ENCODE measurements around the gene INAFM1. TPM values are rescaled to one million over a fixed set of nuclear protein-coding genes. Genes with fewer than 3 reads are reported as not detected.
"Not testable (repeated sequence)": the region's sequence is repeated elsewhere in the genome, so short reads cannot be mapped to it uniquely, and the experiment has no call there.

INAFM1 gene
- polyA plus RNA-seq, 1 experiment = 2.4 TPM

DNA sequence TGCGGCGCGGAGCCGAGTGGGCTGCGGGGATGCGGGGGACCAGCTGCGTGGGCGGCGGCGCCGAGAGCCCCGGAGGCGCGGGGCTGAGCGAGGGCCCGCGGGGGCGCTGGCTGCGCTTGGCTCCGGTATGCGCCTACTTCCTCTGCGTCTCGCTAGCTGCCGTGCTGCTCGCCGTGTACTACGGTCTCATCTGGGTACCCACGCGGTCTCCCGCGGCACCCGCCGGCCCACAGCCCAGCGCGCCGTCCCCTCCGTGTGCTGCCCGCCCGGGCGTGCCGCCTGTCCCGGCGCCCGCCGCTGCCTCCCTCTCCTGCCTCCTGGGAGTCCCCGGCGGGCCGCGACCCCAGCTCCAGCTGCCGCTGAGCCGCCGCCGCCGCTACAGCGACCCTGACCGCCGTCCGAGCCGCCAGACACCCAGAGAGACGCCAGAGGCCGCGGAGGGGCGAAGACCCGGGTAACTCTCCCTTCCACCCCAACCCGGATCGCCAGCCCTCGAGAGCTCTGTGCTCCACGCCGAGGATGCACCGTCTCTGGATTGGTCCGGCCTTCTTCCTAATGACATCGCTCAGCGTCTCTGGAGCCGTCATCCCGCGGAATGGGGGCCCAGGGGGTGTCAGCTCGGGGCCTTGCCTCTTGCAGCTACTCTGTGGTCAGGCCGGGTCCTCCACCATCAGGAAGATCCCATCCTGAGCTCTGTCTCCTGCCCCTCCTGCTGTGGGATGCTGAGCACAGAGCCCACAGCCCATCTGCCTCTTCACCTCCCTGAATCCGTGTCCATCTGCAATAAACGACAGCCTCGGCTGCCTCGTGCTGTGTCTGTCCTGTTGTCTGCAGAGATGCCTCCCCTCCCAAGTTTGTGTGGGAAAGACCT is 441 bp downstream of the INAFM1 start:
- H3K27me3 ChIP-seq (ENCODE audit: control insufficient read depth, insufficient read depth, low read length) = no peaks in the 10 kb centered on the region
- no peaks in the 10 kb centered on the region; the same call in 1 of the 2 replicates for H3K9me3 ChIP-seq (ENCODE audit: control insufficient read depth, insufficient read depth, low read length)
- no peak for DNase-seq (ENCODE audit: low read depth, low spot score)
- H3K4me3 ChIP-seq (ENCODE audit: low read depth, low read length) = peak overlapping the region; percentile 57
- peak overlapping the region; percentile 70 for H3K27ac ChIP-seq (ENCODE audit: low read depth, low read length)
- CTCF ChIA-PET = interaction anchor here (0.5 to 2.0 kb wide), 4 partner anchors 10 to 125 kb away, joined by 3 to 10 read pairs (median 6); no protein-coding TSS in a partner anchor
- TF ChIP-seq, protein P1, sequence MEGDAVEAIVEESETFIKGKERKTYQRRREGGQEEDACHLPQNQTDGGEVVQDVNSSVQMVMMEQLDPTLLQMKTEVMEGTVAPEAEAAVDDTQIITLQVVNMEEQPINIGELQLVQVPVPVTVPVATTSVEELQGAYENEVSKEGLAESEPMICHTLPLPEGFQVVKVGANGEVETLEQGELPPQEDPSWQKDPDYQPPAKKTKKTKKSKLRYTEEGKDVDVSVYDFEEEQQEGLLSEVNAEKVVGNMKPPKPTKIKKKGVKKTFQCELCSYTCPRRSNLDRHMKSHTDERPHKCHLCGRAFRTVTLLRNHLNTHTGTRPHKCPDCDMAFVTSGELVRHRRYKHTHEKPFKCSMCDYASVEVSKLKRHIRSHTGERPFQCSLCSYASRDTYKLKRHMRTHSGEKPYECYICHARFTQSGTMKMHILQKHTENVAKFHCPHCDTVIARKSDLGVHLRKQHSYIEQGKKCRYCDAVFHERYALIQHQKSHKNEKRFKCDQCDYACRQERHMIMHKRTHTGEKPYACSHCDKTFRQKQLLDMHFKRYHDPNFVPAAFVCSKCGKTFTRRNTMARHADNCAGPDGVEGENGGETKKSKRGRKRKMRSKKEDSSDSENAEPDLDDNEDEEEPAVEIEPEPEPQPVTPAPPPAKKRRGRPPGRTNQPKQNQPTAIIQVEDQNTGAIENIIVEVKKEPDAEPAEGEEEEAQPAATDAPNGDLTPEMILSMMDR (IDR thresholded peaks at IDR 0.05; ENCODE audit: low read depth, low read length) = no peak
- POLR2A ChIA-PET = interaction anchor here (1.2 to 2.9 kb wide), 5 partner anchors 18 to 162 kb away, joined by 3 to 24 read pairs (median 4); partner anchors contain the start of genes CCDC9 and ZC3H4

DNA sequence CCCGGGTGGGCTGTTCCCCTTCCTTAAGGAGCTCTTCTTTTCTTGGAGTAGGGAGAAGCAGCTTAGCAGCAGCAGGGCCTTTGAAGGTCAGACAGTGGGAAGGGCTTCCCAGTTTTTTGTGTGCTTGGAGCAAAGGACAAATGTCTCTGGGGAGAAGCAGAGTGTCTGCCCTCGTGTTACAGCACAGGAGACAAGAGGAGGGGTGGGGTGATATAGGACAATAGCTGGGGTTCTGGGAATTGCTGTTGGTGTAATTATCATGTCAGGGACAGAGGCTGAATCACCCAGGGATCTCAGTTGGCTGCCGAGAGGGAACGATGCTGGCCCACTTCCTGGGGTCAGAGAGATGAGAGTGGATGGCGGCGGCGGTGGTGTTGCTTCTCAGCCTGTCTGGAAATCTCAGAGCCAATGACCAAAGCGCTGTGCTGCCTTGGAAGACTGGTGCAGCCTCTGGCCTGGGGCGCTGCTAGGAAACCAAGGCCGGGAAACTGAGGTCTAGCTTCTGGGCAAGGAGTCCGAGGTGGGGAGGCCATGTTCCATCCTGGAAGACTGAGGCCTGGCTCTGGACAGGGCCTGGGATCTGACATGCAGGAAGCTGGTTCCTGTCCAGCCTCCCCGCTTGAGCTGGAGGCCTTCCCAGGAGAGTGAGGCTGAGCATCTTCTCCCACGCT is 1.2 kb downstream of the INAFM1 start:
- Histone ChIP-seq H3K27ac (ENCODE audit: low read depth, low read length) (peak overlapping the region; percentile 70), H3K9me3 (ENCODE audit: control insufficient read depth, insufficient read depth, low read length) (no peaks in the 10 kb centered on the region; the same call in 1 of the 2 replicates), H3K27me3 (ENCODE audit: control insufficient read depth, insufficient read depth, low read length) (no peaks in the 10 kb centered on the region), H3K4me3 (ENCODE audit: low read depth, low read length) (peak overlapping the region; percentile 57)
- DNase-seq (ENCODE audit: low read depth, low spot score) = no peak
- POLR2A ChIA-PET = interaction anchor here (0.5 to 2.9 kb wide), 4 partner anchors 29 to 58 kb away, joined by 3 to 22 read pairs (median 4); no protein-coding TSS in a partner anchor
- TF ChIP-seq, protein P1 (IDR thresholded peaks at IDR 0.05; ENCODE audit: low read depth, low read length) = no peak
- CTCF ChIA-PET = interaction anchor here (0.5 to 2.0 kb wide), 8 partner anchors 9 to 432 kb away, joined by 3 to 10 read pairs (median 3); partner anchors contain the start of gene DHX34

DNA sequence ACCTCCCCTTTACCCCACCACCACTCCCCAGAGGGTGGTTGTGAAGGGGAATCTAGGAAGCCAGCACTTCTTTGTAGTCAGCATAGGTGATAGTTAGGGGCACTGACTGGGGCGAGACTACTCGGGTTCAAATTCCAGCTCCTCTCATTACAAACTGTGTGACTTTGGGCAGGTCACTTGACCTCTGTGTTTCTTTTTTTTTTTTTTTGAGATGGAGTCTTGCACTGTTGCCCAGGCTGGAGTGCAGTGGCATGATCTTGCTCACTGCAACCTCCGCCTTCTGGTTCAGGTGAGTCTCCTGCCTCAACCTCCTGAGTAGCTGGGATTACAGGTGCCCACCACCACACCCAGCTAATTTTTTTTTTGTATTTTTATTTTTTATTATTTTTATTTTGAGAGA is 1.8 kb downstream of the INAFM1 start:
- POLR2A ChIA-PET = interaction anchor here (0.5 to 2.9 kb wide), 4 partner anchors 29 to 58 kb away, joined by 3 to 22 read pairs (median 4); no protein-coding TSS in a partner anchor
- DNase-seq (ENCODE audit: low read depth, low spot score); H3K9me3 ChIP-seq (ENCODE audit: control insufficient read depth, insufficient read depth, low read length); H3K27me3 ChIP-seq (ENCODE audit: control insufficient read depth, insufficient read depth, low read length); H3K4me3 ChIP-seq (ENCODE audit: low read depth, low read length): not testable (repeated sequence)
- peak overlapping the region; percentile 21 for H3K27ac ChIP-seq (ENCODE audit: low read depth, low read length)
- CTCF ChIA-PET = interaction anchor here (0.9 to 2.0 kb wide), 6 partner anchors 8 to 432 kb away, joined by 3 to 10 read pairs (median 3); partner anchors contain the start of gene DHX34

DNA sequence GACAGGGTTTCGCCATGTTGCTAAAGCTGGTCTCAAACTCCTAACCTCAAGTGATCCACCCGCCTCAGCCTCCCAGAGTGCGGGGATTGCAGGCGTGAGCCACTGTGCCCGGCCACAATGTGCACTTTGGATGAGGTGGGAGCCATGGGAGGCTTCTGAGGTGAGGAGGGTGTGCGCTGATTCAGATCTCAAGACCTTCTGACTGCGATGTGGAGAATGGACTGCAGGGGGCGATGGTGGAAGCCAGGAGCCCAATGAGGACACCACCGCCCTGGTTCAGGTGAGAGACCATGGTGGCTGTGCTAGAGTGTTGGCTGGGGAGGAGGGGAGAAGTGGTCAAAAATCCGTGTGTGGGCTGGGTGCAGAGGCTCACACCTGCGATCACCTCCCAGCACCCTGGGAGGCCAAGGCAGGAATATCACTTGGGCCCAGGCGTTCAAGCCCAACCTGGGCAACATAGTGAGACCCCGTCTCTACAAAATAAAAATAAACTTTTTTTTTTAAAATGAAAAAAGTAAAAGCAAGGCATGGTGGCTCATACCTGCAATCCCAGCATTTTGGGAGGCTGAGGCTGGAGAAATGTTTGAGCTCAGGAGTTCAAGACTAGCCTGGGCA is 5.6 kb downstream of the INAFM1 start:
- TF ChIP-seq, protein P1 (IDR thresholded peaks at IDR 0.05; ENCODE audit: low read depth, low read length) = peak; percentile 49
- Histone ChIP-seq H3K27ac (ENCODE audit: low read depth, low read length) (no peak overlapping the region), H3K4me3 (ENCODE audit: low read depth, low read length) (no peak overlapping the region), H3K9me3 (ENCODE audit: control insufficient read depth, insufficient read depth, low read length) (no peaks in the 10 kb centered on the region), H3K27me3 (ENCODE audit: control insufficient read depth, insufficient read depth, low read length) (no peaks in the 10 kb centered on the region)
- POLR2A ChIA-PET = no interaction called here
- CTCF ChIA-PET = interaction anchor here (0.8 kb wide), 1 partner anchor 110 kb away, joined by 3 read pairs; no protein-coding TSS in a partner anchor
- no peak for DNase-seq (ENCODE audit: low read depth, low spot score)

Measured in AG04450 (cell line).